HG03558 (cell line): Measurements from ENCODE around the gene CAPZB.

ENCODE experiments used
- ATAC-seq: cut with Tn5 transposase; IDR thresholded peaks from one replicate; pipeline ENCODE4 v1.9.1; 2021; ENCODE audit warnings: moderate number of reproducible peaks; ENCODE audit not compliant: unreplicated experiment; ENCODE audit errors: extremely low read depth

Gene CAPZB

DNA sequence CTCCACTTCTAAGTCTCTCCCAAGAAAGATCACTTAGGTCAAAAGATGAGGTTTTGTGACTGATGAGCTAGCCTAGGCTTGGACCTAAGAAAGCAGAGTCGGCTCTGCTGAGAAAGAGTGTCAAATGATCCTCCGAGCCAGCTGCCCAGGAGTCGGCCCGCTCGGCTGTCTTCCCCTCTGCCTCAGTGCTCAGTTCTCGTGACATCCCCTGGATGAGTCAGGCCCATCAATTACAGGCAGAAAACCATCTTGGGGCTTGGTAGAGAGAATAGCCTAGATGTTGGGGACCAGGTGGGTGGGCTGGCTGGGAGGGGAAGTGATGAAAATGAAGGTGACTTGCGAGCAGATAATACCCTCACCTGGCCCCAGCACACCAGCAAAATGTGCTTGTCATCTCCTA, 112.7 kb downstream of the CAPZB start:
- ATAC-seq: no peak

DNA sequence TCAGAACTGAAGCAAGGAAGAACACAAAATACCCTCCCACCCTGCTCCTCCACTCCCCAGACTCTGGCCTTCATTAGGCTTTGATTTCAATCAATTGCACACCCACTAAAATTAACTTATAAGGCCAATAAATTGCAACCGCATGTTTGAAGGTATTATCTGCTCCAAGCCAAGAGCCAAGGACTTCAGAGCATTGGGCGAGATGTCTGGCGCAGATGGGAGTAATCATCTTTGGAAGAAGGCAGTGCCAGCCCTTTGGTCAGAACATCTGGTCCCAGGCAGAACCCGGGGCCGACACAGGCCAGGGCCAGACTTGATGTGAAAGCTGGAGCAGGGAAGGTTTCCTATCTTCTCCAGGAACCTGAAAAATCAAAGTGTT, 113.2 kb downstream of the CAPZB start:
- no peak for ATAC-seq

DNA sequence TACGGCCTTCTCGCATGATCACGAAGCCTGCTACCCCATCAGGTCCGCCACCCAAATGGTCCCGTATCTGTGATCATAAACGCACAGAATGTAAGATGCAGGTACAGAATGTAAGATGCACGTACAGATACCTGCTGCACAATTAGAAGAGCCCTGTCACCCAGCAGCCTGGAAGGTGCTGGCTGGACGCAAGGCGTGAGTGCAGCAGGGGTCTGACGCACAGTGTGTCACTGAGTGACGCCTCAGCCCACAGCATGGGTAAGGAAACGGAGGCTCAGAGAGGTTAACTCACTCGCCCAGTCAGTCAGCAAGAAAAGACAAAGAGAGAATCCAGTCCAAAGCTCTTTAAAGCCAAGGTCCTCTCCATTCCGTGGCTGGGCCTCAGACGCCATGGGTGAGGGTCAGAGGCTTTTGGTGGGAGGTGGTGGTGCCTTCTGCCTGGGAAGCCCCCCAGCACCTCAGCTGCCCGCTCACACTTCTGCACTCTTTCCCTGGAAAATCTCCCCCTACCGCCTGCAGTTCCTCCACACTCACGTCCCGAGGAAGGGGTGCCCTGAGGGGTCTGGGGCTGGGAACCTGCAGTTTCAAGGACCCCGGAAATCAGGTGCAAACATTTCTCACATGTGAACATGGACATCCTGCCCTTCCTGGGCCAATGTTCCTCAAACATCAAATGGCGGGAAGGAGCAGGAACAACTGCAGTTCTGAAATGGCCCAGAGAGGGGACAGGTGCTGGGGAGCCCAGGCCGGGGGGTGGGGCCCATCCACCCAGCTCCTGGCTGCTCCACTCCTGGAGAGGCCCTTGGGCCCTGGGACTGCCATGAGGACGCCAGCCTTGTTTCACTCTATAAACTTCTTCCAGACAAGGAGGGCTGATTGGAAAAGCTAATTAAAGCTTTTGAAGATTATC, 113.9 kb downstream of the CAPZB start:
- ATAC-seq: no peak

DNA sequence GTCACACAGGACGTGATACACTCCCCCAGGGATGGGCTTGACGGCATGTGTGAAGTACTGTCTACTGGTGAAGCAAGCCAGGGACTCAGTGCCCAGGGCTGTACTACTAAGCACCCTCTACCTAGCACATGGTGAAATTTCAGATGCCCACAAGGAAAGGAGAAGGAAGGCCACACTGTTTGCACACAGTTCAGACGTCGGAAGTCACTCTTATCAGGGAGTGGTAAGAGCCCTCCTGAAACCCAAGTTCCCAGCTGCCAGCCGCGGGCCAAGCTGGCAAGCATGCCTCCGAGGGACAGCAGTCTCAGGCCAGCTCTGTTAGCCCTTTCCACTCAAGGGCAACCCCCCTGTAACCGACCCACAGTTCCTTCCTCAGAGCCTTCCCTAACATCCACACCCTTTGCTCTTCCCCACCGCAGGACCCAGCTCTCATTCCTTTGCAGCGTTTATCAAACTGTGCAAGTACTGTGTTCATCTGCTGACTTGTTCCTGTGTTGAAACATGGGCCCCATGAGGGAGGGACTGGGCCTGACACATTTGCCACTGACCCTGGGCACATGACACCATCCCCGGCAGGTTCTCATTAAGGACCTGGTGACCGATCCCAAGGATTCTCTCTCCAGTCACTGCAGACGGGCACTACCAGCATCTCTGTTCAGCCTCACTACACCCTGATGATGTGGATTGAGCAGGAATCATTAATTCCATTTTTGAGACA, 114.7 kb downstream of the CAPZB start:
- no peak for ATAC-seq

DNA sequence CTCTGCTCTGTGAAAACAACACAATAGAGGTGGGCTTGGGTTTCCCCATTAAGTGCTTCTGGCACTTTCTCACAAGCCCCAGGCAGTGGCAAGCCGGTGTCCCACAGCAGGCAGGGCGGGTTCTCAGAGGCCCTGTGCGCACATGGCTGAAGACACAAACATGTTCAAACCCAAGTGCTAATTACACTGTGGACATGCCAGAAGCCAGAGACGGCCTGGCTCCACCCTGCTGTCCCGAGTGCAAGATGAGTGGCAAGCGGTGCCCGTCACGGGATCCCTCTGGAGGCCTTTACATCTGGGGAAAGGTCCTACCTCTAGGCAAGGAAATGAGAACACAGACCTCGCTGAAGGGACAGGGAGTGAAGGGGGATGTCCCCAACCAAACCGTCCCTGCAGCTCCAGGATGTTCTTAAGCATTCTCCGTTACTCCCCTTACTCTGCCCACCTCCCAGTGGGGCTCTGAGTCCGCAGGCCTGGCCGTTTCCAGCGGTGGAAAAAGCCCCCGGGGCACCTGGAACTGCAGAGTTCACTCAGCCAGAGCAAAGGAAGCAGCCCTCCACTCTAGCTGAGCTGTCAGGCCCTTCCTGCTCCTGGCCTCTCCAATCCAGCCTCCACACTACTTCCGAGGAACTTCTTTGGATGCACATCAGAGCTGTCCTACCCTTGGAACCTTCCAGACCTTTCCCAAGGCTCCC, 115.8 kb downstream of the CAPZB start:
- no peak for ATAC-seq

DNA sequence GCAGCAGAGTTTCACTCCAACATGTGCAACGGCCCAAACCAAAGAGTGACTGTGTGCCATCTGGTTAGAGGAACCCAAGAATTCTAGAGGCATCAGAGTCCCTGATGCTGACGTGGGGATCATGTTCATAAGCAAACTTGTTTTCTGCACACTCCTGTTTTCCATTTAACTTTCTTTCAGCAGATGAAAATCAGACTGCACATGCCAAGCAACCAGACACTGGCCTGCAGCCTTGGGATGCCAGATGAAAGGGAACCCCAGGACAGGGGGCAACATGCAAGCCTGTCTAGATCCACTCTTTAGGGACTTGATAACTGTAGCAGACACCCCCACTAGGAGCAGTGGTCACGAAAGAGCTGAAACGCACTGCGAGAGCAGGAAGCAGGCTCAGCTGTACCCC, 116.4 kb downstream of the CAPZB start:
- no peak for ATAC-seq

DNA sequence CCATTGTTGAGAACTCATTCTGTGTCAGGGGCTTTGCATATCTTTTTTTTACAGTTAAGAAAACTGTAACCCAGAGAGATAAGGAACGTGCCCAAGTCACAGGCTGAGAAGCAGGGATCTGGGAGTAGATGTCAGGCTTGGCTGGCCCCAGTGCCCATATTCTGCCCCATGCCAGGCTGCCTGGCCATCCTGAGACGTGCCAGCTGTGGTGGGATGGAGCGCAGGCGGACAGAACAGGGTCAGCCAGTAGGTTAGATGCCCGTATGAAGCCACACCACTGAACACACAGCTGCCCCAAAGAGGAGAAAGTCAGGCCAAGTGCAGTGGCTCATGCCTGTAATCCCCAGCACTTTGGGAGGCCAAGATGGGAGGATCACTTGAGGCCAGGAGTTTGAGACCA, 117.3 kb downstream of the CAPZB start:
- no peak for ATAC-seq

DNA sequence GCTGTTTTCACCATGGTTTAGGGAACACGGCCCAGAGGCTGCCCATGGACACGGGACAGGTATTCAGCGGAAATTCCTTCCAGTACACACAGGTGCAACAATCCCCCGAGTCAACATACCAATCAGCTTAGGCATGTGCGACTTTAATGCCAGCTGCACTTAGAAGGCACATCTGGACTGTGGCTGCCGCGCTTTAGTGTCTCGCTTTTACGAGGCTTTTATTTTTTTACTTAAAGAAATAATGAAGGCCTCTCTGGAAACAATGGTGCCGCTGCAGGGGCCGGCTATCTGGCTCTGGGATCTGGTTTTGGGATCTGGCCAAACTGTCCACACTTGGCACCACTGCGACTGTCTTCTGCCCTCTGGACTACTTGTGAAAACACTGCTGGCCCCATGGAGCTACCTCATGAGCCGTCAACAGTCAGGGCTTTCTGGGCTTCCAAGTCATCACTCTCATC, 117.7 kb downstream of the CAPZB start:
- no peak for ATAC-seq

DNA sequence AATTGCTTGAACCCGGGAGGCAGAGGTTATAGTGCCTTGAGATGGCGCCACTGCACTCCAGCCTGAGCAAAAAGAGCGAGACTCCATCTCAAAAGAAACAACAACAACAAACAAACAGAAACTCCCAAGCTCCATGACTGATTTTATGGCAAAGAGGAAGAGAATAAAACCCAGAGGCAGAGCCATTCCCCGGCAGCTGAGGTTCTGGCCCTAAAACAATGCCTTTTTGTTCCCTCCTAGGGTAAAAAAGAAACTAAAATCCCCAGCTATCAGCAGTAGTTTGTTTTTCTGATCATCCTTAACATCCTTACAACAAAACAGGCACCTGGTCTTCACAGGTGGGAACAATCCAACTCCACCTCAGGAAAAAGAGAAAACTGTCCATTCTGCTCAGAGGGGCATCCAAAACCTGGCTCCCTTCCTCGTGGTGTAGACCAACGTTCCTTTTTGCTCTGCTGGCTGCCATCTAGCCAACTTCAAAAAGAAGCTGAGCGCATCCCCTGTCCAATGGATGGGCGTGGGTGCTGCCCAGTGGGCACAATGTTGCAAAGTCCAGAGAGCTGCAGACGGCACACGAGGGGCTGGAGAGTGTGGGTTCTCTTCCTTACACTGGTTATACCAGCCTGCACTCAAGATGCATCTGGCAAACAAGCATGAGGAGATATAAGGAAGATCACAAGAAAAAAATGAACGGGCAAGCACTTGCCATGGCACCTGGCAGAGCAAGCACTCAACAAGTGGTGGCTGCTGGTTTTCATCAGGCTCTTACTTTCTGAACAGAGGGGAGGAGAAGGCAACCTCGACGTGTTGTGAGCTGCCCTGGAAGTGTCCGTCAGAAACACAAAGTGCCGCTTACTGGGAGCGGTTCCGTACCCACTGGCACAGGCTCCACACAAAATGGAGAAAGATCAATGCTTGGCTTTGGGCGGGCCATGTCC, 118.5 kb downstream of the CAPZB start:
- no peak for ATAC-seq

DNA sequence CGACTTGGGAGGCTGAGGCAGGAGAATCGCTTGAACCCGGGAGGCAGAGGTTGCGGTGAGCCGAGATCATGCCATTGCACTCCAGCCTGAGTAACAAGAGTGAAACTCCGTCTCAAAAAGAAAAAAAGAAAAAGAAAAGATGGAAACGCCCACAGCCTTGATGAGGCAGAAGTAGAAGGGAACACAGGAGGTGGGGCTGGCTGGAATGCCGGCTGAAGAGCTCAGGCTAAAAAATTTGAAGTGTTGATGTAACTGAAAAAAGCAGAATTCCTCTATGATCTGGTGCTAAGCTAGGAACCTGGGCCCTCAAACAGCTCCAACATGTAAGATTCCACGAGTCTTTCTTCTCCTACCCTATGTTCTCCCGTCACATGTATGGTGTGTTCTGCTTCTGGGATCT, 119.6 kb downstream of the CAPZB start:
- no peak for ATAC-seq

DNA sequence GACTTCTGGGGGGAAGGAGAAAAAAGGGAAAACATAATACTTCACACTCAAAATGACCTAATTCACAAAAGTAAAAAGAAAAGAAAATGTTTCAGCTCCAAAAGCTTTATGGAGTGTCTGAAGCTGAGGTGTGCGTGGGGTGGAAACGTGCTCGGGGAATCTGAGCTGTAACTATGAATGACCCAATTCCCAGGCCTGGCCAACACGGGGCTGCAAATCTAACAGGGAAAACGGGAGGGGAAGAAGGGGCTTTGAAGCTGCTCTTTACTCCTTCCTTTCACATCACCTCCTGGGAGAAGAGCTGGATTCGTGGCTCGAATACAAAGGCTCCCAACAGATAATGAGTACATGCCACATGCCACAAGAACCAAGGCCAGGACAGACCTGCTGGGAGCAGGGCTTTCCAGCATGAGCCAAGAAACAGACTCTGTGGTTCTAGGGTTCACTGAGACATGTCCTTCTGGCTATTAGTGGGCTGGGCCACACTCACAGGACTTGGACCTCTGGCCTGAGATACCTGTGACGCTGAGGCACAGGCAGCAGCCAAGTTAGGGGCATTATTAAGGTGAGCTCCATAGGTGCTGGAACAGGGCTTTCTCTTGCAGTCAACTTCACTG, 121.7 kb downstream of the CAPZB start:
- no peak for ATAC-seq

DNA sequence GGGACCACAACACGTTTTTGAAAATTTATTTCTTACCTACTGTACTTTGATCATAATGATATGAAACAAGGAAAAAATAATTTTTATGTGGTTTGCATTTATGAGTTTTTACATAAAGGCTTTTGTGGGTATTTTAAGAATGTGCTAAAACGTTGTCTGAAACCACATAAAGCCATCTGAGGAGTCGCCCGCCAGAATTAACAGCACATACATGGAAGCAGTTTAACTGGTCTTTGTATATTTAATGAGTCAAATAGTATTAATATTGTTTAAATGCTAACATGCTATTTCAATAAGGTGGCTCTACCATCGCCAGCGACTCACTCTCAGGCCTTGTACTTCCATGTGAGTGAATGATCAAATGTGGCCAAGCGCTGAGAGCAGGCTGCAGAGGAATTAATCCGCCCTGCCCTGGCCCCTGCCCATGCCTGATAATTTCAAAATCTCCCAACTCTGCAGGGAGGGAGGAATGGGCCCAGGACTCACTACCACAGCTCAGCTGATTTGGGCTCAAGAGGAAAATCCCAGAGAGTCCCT, 123.7 kb downstream of the CAPZB start:
- ATAC-seq: no peak

DNA sequence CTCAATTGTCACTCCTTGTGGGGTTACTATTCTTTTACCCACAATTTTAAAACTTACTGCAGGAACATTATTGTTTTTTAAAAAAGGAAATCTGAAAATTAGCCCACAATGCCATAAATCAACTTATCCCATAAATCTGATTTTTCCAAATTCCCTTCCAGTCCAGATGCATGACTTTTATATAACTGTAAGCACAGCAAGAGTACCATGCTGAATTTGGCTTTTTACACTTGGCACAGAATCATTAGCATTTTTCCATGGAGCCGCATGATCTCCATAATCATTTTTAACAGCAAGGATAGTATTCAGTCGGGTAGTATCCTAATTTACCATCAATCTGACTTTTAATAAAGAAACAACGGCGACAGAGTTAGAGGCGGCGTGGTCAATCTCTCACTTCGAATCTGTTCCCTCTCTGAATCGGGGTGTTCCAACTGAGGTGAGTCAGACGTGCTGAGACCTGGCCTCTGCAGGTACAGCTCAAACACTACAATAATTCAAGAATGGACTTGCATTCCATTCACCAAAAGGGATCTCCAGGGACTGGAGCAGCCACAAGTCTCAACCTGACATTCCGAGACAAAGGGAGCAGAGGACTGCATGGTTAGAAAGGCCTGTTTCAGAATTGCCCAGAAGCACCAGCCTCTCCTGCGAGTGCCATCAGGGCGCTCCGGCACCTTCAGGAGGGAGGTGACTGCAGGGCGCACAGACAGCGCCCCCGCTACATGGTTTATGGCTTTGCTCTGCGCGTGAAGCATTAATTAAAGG, 124.3 kb downstream of the CAPZB start:
- no peak for ATAC-seq

DNA sequence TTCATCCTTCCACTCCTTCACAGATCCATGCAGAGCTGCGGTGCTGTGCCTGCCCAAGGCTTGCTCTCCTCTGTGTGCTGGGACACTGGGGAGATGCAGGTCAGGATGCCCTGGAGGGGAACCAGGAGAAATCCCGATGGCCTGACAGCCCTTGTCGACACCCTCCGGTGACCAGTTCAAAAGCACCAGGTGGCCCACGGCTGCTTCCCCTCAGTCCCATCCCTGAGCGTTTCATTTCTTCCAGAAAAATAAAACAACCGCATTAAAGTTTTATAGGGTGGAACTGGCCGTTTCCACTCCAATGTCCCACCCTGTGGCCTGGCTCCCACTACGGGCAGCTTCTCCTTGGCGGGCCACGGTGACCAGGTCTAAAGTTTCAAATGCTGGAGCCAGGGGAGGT, 124.9 kb downstream of the CAPZB start:
- ATAC-seq: no peak

DNA sequence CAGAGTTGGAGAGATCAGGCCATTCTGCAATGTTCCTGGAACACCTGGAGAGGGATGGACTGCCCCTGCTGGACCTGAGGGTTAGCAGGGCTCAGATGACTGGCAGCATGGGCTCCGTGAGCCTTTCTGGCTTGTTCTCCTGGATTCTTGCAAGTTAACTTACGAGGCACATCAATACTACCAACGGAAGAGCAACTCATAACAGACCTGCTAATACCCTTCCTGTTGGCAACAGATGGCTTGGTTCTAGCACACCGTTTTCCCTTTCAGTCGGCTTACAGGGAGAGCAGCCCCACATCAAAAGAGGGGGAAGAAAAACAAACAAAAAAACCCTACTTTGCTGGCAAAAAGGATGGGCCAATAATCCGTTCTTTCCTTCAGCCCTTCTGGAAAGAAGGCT, 125.3 kb downstream of the CAPZB start:
- ATAC-seq: no peak

DNA sequence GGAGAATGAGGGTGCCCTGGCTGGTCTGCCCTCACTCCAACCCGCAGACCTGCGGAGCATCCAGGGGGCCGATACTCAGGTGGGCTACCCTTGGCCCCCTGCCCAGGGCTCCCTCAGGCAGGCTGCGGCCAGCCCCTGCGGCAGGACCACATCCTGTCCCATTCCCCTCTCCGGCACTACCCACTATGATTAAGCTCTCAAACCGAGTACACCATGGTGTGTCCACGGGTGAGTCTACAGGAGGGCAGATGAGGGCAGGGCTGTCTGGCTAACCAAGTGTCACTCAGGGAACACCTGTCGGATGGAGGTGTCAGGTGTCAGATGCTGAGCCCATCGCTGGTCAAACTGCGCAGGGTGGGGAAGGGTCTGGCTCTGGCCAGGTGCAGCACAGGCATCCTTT, 126.0 kb downstream of the CAPZB start:
- ATAC-seq: no peak

DNA sequence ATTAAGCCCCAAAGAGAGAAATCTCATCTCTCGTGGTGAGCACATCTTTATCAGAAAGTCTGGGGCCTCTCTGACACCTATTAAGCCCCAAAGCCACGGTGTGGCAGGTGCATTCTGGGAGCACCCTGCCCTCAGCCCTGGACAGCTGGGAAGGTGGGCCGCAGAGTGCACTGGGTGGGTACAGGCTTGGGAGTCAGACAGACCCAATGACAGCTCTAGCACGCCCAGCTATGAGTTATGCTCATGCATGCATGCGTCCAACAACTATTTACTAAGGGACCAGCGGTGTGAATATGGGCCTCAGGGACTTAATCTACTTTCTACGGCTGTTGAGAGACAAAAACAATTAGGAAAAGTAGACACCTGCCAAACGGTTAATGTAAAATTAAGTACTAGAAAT, 126.6 kb downstream of the CAPZB start:
- ATAC-seq: no peak

DNA sequence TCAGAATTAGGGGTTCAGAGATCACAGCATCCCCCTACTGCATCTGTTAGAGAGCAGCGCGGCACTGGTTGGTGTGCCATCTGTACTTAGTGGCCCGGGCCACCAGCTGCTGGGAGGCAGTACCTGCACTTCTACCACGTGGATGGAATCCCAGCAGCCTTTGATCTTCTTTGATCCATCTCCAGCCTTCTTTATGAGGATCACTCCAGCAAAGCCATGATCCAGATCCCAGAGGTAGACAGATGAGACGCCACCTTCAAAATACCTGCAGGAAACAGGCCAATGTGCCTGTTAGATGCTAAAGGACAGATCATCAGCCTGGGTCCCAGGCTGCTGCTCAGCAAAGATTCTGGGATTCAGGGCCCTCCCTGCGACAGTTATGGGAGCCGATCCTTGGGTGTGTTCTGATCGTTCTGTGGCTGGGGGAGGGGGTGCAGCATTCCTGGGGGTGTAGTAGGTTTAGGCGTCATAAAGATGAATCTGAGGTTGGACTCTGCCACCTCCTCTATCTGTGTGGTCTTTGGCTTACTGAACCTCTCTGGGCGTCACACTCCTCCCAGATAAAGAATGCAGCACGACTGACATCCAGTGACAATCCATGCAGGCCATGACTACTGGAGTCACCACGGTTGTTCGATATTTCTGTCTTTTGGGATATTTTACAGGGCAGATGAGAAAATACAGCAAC, 127.9 kb downstream of the CAPZB start:
- no peak for ATAC-seq
